A549 (cell line): Measurements from ENCODE around the gene KRTAP6-1.

Source experiments
- BHLHE40 ChIP-seq: IDR thresholded peaks from 2 replicates; pipeline ENCODE4 v1.6.1; 2012; ENCODE audit warnings: low read depth, low read length, inconsistent platforms
- POLR2A ChIP-seq: IDR thresholded peaks from 2 replicates; pipeline ENCODE4 v1.6.1; 2012; ENCODE audit warnings: mild to moderate bottlenecking, low read length
- RAD21 ChIP-seq, 2 experiments: fragments of >200 bp in 1 of 2; sonication (Bioruptor Twin) in 1 of 2; formaldehyde crosslinking in 1 of 2; IDR thresholded peaks in 1 of 2; conservative IDR thresholded peaks in 1 of 2; 2 replicates in 1 of 2; 3 replicates in 1 of 2; pipeline ENCODE4 v1.6.1; 2012 to 2018; ENCODE audit warnings: inconsistent platforms in 1 of 2
- TF ChIP-seq, protein P1 (sequence below): fragments of >200 bp; sonication (Bioruptor Twin); formaldehyde crosslinking; IDR thresholded peaks from 3 replicates; pipeline ENCODE4 v1.5.1; 2016
- TF ChIP-seq, protein P2 (sequence below): fragments of 450-650 bp; IDR thresholded peaks from 2 replicates; pipeline ENCODE4 v1.6.1; 2014; ENCODE audit warnings: antibody characterized with exemption

DNA sequence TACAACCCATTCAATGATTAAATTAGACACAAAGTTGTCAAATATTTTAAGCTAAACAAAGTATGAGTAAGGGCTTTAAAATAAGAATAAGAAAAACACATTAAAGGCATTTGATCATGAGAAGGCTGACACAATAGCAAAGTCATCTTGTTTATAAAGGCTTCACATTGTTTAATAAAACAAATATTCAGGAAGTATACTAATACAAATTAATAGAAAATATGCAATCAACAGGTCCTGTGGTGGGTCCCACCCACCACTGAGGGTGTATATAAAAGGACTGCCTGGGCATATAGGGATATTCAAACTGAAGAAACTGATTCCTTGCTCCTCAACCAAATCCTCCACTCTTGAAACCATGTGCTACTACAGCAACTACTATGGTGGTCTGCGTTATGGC lies 21.2 kb upstream of the KRTAP6-1 start, which contains the start of gene KRTAP20-2:
- TF ChIP-seq, protein P1, sequence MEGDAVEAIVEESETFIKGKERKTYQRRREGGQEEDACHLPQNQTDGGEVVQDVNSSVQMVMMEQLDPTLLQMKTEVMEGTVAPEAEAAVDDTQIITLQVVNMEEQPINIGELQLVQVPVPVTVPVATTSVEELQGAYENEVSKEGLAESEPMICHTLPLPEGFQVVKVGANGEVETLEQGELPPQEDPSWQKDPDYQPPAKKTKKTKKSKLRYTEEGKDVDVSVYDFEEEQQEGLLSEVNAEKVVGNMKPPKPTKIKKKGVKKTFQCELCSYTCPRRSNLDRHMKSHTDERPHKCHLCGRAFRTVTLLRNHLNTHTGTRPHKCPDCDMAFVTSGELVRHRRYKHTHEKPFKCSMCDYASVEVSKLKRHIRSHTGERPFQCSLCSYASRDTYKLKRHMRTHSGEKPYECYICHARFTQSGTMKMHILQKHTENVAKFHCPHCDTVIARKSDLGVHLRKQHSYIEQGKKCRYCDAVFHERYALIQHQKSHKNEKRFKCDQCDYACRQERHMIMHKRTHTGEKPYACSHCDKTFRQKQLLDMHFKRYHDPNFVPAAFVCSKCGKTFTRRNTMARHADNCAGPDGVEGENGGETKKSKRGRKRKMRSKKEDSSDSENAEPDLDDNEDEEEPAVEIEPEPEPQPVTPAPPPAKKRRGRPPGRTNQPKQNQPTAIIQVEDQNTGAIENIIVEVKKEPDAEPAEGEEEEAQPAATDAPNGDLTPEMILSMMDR = no peak
- no peak for TF ChIP-seq RAD21 (conservative IDR thresholded peaks at IDR 0.05 in 1 of 2, IDR thresholded peaks at IDR 0.05 in 1 of 2)
- no peak for TF ChIP-seq BHLHE40
- TF ChIP-seq, protein P2, sequence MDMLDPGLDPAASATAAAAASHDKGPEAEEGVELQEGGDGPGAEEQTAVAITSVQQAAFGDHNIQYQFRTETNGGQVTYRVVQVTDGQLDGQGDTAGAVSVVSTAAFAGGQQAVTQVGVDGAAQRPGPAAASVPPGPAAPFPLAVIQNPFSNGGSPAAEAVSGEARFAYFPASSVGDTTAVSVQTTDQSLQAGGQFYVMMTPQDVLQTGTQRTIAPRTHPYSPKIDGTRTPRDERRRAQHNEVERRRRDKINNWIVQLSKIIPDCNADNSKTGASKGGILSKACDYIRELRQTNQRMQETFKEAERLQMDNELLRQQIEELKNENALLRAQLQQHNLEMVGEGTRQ = no peak
- no peak for TF ChIP-seq POLR2A
